Activated naive CD8-positive, alpha-beta T cell treated with anti-CD3 and anti-CD28 coated beads, Interleukin-2, amount 50 U/mL, for 16 hours (primary cell): Measurements from ENCODE around the gene CLCA1.

Experiments
- DNase-seq: peaks from one replicate; pipeline ENCODE4 v3.0.0-alpha.2; 2020; ENCODE audit warnings: low read depth, low spot score

CLCA1 gene

DNA sequence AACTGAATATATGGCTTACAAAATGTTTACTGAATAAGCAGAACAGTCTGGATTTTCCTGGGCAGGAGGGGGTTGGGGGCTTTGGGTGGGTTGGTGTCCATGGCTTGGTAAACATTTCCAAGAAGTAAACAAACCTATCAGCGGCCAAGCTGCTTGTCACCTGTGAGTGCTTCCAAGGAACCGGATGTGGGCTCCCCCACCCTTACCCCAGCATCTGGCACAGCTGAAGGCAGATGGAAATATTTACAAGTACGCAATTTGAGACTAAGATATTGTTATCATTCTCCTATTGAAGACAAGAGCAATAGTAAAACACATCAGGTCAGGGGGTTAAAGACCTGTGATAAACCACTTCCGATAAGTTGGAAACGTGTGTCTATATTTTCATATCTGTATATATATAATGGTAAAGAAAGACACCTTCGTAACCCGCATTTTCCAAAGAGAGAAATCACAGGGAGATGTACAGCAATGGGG is at the start of gene CLCA1:
CLCA1 (plus strand) TSS at position 427 of the 477 bp plus-strand sequence; CDS start at position 472, 45 bp downstream.
- DNase-seq: no peak

GRCh38 chr1:86419277-86419903 is 49.3 kb upstream of the CLCA1 start:
- no peak for DNase-seq

GRCh38 chr1:86421601-86422280 is 47.0 kb upstream of the CLCA1 start:
- DNase-seq: no peak

- no peak for DNase-seq
Observed at GRCh38 chr1:86423473-86423872, 45.3 kb upstream of the CLCA1 start.

- no peak for DNase-seq
Observed at GRCh38 chr1:86423873-86424272, 44.9 kb upstream of the CLCA1 start, which contains the start of gene CLCA2. Gene CLCA2 (plus strand): TSS chr1:86424171. CDS start chr1:86424248, 77 bp downstream.

GRCh38 chr1:86429122-86429725 is 39.5 kb upstream of the CLCA1 start:
- no peak for DNase-seq

DNA sequence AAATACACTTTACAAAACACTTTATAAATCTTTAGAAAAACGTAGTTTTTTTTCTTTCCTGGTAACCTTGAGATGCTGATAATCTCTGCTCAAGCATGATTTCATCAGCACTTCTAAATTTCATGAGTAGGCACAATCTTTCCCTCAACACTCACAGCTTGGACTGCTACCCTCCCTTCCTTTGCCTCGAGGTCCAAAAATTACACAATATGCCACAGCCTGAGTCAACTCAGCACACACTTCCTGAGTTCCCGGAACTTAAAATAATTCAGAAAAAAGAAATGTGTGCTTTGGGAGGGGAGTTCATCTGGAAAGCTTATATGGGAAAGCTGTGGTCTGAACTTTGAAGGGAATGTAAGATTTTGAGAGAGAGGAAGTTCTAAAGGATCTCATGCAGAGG is 38.9 kb upstream of the CLCA1 start:
- DNase-seq: no peak

DNA sequence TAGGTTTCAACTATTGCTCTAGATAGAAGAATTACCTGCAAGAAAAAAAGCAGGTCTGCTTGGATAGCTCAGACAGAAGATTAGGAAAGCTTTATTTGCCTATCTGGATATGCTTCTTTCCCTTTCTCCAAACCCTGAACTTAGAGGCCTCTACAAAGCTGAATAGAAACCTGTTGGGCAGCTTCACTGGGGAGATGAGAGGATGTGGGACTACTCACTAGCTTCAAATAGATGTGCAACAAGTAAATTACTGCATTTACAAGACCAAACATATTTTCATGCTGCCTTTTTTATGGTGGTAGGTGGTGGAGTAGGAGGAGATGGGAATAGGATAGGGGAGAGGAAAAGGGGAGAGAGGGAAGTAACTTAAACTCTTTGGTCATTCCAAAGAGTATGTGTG is 38.4 kb upstream of the CLCA1 start:
- DNase-seq: no peak

DNA sequence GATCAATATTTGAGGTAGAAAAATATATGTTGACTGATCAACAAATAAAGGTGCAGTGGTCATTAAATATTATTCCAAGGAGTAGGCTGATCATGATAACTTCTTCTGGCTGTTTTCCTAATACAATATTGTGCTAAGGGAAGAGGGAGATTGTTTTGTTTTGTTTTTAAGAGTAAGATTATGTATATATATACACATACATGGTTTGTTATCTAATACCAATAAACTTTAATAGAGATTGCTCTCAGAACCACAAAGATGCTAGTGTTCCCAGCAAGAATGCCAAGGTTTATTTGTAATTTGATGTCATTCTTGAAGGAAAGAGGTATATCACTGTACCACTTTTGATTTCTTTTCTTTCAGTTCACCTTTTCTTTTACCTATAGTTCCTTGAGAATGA is 34.7 kb upstream of the CLCA1 start:
- DNase-seq: no peak

DNA sequence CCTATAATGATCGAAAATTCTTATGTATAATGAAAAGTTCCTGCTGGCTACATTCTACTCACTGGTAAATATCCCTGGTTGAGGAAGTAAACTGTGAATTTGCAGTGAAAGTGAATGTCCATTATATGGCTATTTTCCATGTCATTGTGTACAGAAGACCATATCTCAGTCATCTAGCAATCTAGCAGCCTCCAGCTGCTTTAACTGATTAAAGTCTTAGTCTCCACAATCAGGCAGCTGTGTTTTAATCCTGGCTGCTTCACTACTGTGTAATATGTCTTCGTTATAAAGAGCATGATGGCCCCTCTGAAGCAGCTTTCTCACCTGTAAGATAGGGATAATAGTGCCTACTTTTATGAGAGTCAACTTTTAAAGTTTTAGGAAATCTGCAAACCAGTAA is 33.4 kb upstream of the CLCA1 start:
- no peak for DNase-seq

DNA sequence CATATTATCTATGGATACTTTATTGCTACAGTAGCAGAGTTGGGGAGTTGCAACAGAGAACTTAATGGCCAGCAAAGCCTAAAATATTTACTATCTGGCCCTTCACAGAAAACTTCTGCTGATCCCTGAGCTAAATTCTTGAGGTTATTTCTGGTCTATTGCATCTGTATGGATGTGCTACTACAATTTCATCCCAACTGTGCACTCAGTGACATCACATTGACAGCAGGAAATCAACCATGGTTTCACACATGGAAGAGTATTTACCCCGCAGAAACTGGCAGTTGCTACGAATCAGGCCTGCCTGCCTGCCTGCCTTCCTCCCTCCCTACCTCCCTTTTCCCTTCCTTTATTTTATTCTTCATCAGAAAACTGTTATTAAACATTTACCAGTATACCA is 32.7 kb upstream of the CLCA1 start:
- no peak for DNase-seq

GRCh38 chr1:86441581-86441980 is 27.1 kb upstream of the CLCA1 start:
- no peak for DNase-seq

- DNase-seq: no peak
Observed at GRCh38 chr1:86441997-86442396, 26.7 kb upstream of the CLCA1 start.

DNA sequence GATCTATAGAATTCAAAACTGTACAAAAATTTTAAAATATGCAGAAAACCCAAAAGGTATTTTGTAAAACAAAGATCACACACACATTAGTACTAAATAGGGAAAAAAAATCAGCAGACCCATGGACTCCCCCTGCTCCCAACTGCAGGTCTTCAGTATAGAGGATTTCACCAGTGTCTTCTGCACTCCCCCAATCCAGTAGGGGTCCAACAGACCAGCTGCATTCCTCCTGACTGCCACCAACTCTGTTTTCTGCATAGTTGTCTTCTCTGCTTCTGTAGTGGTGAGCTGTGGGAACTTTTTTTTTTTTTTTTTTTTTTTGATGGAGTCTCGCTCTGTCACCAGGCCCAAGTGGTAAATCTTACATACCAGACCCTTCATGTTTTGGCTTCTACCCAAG is 22.8 kb upstream of the CLCA1 start:
- DNase-seq: no peak

GRCh38 chr1:86447198-86447790 is 21.4 kb upstream of the CLCA1 start:
- DNase-seq: no peak

DNA sequence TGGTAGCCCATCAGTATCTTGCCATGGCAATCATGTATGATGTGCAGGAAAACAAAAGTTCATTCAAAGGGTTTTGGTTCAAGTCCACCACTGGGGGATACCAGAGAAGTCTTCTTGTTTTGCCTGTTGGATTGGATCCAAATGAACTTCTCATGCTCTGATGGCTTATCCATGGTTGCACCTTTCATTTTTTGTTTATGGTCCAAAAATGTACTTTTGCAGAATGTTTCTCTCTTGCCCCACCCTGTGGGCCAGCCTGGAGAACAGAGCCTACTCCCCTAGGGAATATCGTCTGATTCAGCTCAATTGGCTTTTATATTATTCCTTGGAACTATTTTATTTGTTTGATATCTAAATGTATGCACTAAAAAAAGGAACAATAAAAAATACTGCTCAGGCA is 20.1 kb upstream of the CLCA1 start:
- no peak for DNase-seq

DNA sequence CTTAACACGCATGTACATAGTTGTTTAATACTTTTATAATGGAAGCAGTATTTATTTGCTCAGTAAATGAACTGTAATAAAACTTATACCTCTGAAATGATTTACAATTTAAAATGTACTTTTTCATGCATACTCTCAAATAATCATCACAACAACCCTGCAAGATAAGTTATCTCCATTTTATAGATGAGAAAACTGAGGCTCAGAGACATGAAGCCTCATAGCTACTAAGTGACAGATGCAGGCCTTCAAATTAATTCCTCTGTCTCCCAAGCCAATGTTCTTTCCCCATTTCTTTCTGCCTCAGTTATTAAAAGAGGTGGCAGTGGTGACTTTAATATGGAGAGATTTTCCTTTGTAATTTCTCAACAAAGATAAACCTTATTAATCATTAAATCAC is 19.6 kb upstream of the CLCA1 start:
- DNase-seq: no peak

DNA sequence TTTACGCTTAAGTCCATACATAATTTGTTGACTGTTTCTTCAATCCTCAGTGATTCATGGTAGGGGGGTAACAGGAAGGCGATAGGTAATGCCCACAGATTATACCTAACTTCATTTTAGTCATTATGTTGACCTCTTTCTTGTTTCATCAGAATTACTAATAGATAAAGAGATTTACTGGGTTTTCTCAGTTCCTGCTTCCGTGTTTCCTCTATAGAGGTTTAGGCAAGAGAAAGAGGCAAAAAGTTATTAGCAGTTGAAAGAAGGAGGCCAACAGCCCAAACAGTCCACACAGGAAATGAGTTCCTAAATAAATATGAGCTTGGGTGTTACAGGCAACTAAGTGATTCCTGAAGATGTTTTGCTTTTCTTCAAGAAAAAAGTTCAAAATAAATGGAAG is 17.9 kb upstream of the CLCA1 start:
- DNase-seq: no peak

DNA sequence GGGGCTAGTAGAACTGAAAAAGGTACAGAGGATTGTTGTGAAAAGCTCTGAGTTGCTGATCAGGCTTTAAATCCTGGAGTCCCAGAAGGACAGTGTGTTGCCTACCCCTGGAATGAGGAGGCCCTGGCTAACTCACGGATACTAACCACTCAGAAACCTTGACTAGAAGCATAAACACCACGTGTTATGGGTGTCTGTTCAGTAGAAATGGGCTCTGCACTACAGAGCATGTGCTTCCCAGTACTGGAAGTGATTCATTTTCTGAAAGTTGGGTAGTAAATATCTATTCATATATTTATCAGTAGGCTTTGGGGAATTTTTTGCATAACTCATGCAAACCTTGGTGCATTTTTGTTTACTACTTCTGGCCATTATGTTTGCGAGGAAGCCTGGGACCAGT is 15.1 kb upstream of the CLCA1 start:
- no peak for DNase-seq

- no peak for DNase-seq
Observed at GRCh38 chr1:86455073-86455472, 13.7 kb upstream of the CLCA1 start.

DNA sequence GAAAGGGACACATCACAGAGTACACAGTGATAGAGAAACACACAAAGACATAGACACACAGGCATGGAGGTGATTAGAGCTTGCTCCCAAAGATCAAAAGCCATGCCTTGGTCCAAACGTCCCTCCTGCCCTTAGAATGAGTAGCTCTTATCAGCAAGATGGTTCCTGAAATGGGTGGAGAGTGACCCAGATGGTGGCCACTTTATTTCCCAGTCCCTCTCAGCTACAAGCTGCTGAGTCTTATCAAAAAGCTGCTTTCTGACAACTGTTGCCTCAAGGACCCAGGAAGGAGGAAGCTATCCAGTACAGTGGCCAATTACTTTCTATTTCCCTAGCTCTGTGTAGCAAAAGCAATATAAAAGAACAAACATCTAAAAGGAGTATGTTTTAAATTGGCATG is 7.7 kb upstream of the CLCA1 start:
- no peak for DNase-seq

DNA sequence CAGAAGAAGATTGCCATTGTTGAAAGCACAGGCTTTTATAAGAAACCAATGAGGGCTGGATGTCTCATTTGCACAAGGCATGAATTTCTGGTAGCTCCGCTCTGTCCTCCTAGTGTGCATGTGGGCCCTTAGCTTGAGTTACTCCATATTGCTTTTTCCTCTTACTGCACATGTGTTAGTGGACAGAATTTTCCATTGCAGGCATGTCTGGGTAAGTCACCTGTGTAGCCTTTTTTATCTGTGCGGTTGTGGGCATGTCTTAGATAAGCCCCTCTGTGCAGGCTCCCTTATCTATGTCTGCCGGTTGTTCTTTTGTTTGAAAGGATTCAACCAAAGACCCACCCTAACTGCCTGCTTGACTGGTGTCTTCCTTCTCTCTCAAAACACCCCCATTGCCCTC is 7.2 kb upstream of the CLCA1 start:
- no peak for DNase-seq

GRCh38 chr1:86464819-86465218 is 3.9 kb upstream of the CLCA1 start:
- no peak for DNase-seq
